Measurements from ENCODE around the gene ZFP36L2. TPM values are rescaled to one million over a fixed set of nuclear protein-coding genes. Genes with fewer than 3 reads are reported as not detected.

ZFP36L2 gene
- total RNA-seq, 4 donors from 2014 or later: 146 to 287 (median 172) TPM

GRCh38 chr2:43228321-43228751 lies 1.9 kb upstream of the ZFP36L2 start:
- Histone ChIP-seq H3K27ac (peak overlapping the region; percentile 99 to 100 (median 99)), H3K36me3 (peaks cover 30 to 40% of the 10 kb centered on the region in 2 donors), H3K4me3 (replicated peaks in 1 of 3) (peak overlapping the region in 1 of 3 donors; percentile 55), H3K4me1 (peaks cover 20 to 22% of the 10 kb centered on the region in 2 donors), H3K27me3 (no peaks in the 10 kb centered on the region), H3K9me3 (no peaks in the 10 kb centered on the region)
- DNase-seq: no peak
- TF ChIP-seq CTCF (IDR thresholded peaks at IDR 0.05): no peak
- TF ChIP-seq POLR2A (IDR thresholded peaks at IDR 0.05): no peak
- WGBS, 2 donors: 53 to 64% methylated on average over 2 of the region's 2 CpGs
- intact Hi-C loops (cut with DNase I): loop anchor here (5.0 kb wide), 1 partner anchor 281 kb away; no protein-coding TSS in a partner anchor

- Histone ChIP-seq H3K4me1 (peaks cover 20 to 22% of the 10 kb centered on the region in 2 donors), H3K36me3 (peaks cover 35 to 45% of the 10 kb centered on the region in 2 donors)
- WGBS, 2 donors: 7 to 14% methylated on average over 5 to 6 of the region's 10 CpGs
Measured at GRCh38 chr2:43227830-43228281, 1.4 kb upstream of the ZFP36L2 start.

GRCh38 chr2:43226955-43227829 lies 786 bp upstream of the ZFP36L2 start:
- Histone ChIP-seq H3K9me3 (no peaks in the 10 kb centered on the region), H3K4me3 (replicated peaks in 1 of 3) (peak overlapping the region; percentile 51 to 99 (median 55)), H3K36me3 (peaks cover 41 to 50% of the 10 kb centered on the region in 2 donors), H3K4me1 (peaks cover 20 to 22% of the 10 kb centered on the region in 2 donors), H3K27ac (peak overlapping the region; percentile 99 to 100 (median 99)), H3K27me3 (no peaks in the 10 kb centered on the region)
- intact Hi-C loops (cut with DNase I): loop anchor here (5.0 kb wide), 1 partner anchor 280 kb away; no protein-coding TSS in a partner anchor
- TF ChIP-seq CTCF (IDR thresholded peaks at IDR 0.05): peak in 3 of 6 experiments; percentile 37 to 40 (median 37)
- TF ChIP-seq POLR2A (IDR thresholded peaks at IDR 0.05): peak; percentile 31 to 64
- 3% methylated on average over 7 of the region's 77 CpGs; no CpG with 5 or more reads in 1 of the 2 donors for WGBS, 2 donors
- peak; percentile 97 to 98 for DNase-seq

More at GRCh38 chr2:43227830-43228281, 1.4 kb upstream of the ZFP36L2 start:
- Histone ChIP-seq H3K4me3 (replicated peaks in 1 of 3) (peak overlapping the region; percentile 51 to 99 (median 55)), H3K27ac (peak overlapping the region; percentile 99 to 100 (median 99)), H3K9me3 (no peaks in the 10 kb centered on the region), H3K27me3 (no peaks in the 10 kb centered on the region)
- intact Hi-C loops (cut with DNase I): loop anchor here (5.0 kb wide), 1 partner anchor 281 kb away; no protein-coding TSS in a partner anchor
- DNase-seq: no peak
- no peak for TF ChIP-seq POLR2A (IDR thresholded peaks at IDR 0.05)
- peak in 1 of 6 experiments; percentile 35 for TF ChIP-seq CTCF (IDR thresholded peaks at IDR 0.05)

GRCh38 chr2:43225788-43226557 lies 433 bp downstream of the ZFP36L2 start:
- no peaks in the 10 kb centered on the region for H3K9me3 ChIP-seq
- no peak for TF ChIP-seq CTCF (IDR thresholded peaks at IDR 0.05)
- TF ChIP-seq POLR2A (IDR thresholded peaks at IDR 0.05): peak in 1 of 2 donors; percentile 72
- peaks cover 44 to 52% of the 10 kb centered on the region in 2 donors for H3K36me3 ChIP-seq
- no peaks in the 10 kb centered on the region for H3K27me3 ChIP-seq
- peak overlapping the region; percentile 91 to 99 (median 97) for H3K4me3 ChIP-seq (replicated peaks in 1 of 3)
- peak overlapping the region; percentile 99 to 100 (median 100) for H3K27ac ChIP-seq
- DNase-seq: peak; percentile 39 to 51
- intact Hi-C loops (cut with DNase I): loop anchor here (5.0 kb wide), 1 partner anchor 279 kb away; no protein-coding TSS in a partner anchor
- 0% methylated on average over 25 to 28 of the region's 80 CpGs for WGBS, 2 donors
- H3K4me1 ChIP-seq: peaks cover 26 to 27% of the 10 kb centered on the region in 2 donors

Measured in thyroid gland (tissue), 4 donors.